Measurements from ENCODE around the gene ZNF638.

Gene ZNF638

GRCh38 chr2:71372042-71372441, 40.5 kb downstream of the ZNF638 start:
- H3K27ac ChIP-seq, result no peak overlapping the region
- TF ChIP-seq CTCF (IDR thresholded peaks at IDR 0.05) (no peak), ZFX (IDR thresholded peaks at IDR 0.05; ENCODE audit: borderline replicate concordance) (no peak)

- 0 out of 2 replicates have a peak overlapping the region, but pooled peaks have one; percentile 3 for H3K27ac ChIP-seq
These were observed 47.5 kb downstream of the ZNF638 start for GRCh38 chr2:71379086-71379485.

GRCh38 chr2:71380665-71381064, 49.1 kb downstream of the ZNF638 start:
- no peak overlapping the region for H3K27ac ChIP-seq
- TF ChIP-seq ZFX (IDR thresholded peaks at IDR 0.05; ENCODE audit: borderline replicate concordance) (no peak), CTCF (IDR thresholded peaks at IDR 0.05) (no peak)

More at GRCh38 chr2:71379086-71379485, 47.5 kb downstream of the ZNF638 start:
- TF ChIP-seq ZFX (IDR thresholded peaks at IDR 0.05; ENCODE audit: borderline replicate concordance) (no peak), CTCF (IDR thresholded peaks at IDR 0.05) (no peak)

GRCh38 chr2:71385012-71385411, 53.4 kb downstream of the ZNF638 start:
- no peak overlapping the region for H3K27ac ChIP-seq
- TF ChIP-seq CTCF (IDR thresholded peaks at IDR 0.05) (no peak), ZFX (IDR thresholded peaks at IDR 0.05; ENCODE audit: borderline replicate concordance) (no peak)

- TF ChIP-seq ZFX (IDR thresholded peaks at IDR 0.05; ENCODE audit: borderline replicate concordance) (no peak), CTCF (IDR thresholded peaks at IDR 0.05) (no peak)
These were observed 56.6 kb downstream of the ZNF638 start for GRCh38 chr2:71388214-71388613.

GRCh38 chr2:71389384-71390072, 57.9 kb downstream of the ZNF638 start:
- no peak overlapping the region for H3K27ac ChIP-seq
- TF ChIP-seq CTCF (IDR thresholded peaks at IDR 0.05), result no peak
- no peak for TF ChIP-seq ZFX (IDR thresholded peaks at IDR 0.05; ENCODE audit: borderline replicate concordance)

More at GRCh38 chr2:71388214-71388613, 56.6 kb downstream of the ZNF638 start:
- no peak overlapping the region for H3K27ac ChIP-seq

- no peak overlapping the region for H3K27ac ChIP-seq
- no peak for TF ChIP-seq ZFX (IDR thresholded peaks at IDR 0.05; ENCODE audit: borderline replicate concordance)
- TF ChIP-seq CTCF (IDR thresholded peaks at IDR 0.05), result no peak
These were observed 61.6 kb downstream of the ZNF638 start for GRCh38 chr2:71393216-71393615.
